NCI-H146 treated with DMSO at 0.1 percent for 48 hours (cell line): ENCODE data around the gene HERC2.
"Not testable (repeated sequence)": the region's sequence is repeated elsewhere in the genome, so short reads cannot be mapped to it uniquely, and the experiment has no call there.

Source experiments
- DNase-seq: peaks from one replicate; lab custom pipeline; 2025; ENCODE audit not compliant: unreplicated experiment; lab: John Stamatoyannopoulos, UW

HERC2 gene

GRCh38 chr15:28185148-28185895 lies 136.7 kb downstream of the HERC2 start:
- no peak for DNase-seq

GRCh38 chr15:28184166-28184565 lies 137.8 kb downstream of the HERC2 start:
- no peak for DNase-seq

- DNase-seq = no peak
Measured at GRCh38 chr15:28182731-28183130, 139.2 kb downstream of the HERC2 start.

- DNase-seq = no peak
Measured at GRCh38 chr15:28182216-28182615, 139.8 kb downstream of the HERC2 start.

GRCh38 chr15:28181366-28181765 lies 140.6 kb downstream of the HERC2 start:
- DNase-seq = no peak

- no peak for DNase-seq
Measured at GRCh38 chr15:28179270-28179669, 142.7 kb downstream of the HERC2 start.

GRCh38 chr15:28178727-28179126 lies 143.3 kb downstream of the HERC2 start:
- no peak for DNase-seq

- DNase-seq = no peak
Measured at GRCh38 chr15:28178290-28178689, 143.7 kb downstream of the HERC2 start.

GRCh38 chr15:28169366-28169765 lies 152.6 kb downstream of the HERC2 start:
- DNase-seq = no peak

- peak; percentile 77 for DNase-seq
Measured at GRCh38 chr15:28168405-28169121, 153.4 kb downstream of the HERC2 start.

GRCh38 chr15:28167042-28167441 lies 154.9 kb downstream of the HERC2 start:
- DNase-seq = peak; percentile 3

- DNase-seq = no peak
Measured at GRCh38 chr15:28165791-28166190, 156.2 kb downstream of the HERC2 start.

- DNase-seq = no peak
Measured at GRCh38 chr15:28164876-28165275, 157.1 kb downstream of the HERC2 start.

- no peak for DNase-seq
Measured at GRCh38 chr15:28154283-28154682, 167.7 kb downstream of the HERC2 start.

- DNase-seq = no peak
Measured at GRCh38 chr15:28153492-28154119, 168.4 kb downstream of the HERC2 start.

GRCh38 chr15:28152538-28152923 lies 169.4 kb downstream of the HERC2 start:
- not testable (repeated sequence) for DNase-seq

- DNase-seq = not testable (repeated sequence)
Measured at GRCh38 chr15:28151864-28152537, 170.0 kb downstream of the HERC2 start.

GRCh38 chr15:28147801-28148200 lies 174.2 kb downstream of the HERC2 start:
- no peak for DNase-seq

- not testable (repeated sequence) for DNase-seq
Measured at GRCh38 chr15:28145419-28145818, 176.6 kb downstream of the HERC2 start.

GRCh38 chr15:28140062-28140461 lies 181.9 kb downstream of the HERC2 start:
- no peak for DNase-seq

GRCh38 chr15:28137408-28138039 lies 184.5 kb downstream of the HERC2 start:
- DNase-seq = not testable (repeated sequence)
